Measurements from ENCODE around the gene AKAP6. TPM values are rescaled to one million over a fixed set of nuclear protein-coding genes. Genes with fewer than 3 reads are reported as not detected.

AKAP6 gene
- total RNA-seq, 1 donor from 2014 or later = 3.4 TPM

DNA sequence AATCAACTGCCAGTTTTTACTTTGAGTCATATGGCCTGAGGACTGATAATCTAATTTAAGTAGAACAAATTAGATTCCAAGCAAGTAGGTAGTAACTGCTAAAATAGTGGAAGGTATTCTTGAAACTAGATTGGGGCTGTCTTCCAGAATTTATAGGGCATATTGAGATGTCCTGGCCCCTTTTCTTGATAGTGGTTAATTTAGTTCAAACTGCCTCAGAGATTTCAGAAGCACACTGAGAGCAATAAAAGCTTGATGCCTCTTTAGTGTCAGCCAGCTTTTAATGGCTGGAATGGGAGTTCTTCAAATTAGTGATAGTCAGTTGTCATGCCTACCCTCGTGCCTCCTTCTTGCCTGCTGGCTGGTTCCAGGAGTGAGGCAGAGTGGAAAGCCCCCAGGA is 120.5 kb downstream of the AKAP6 start:
- H3K27me3 Mint-ChIP-seq = no peaks in the 10 kb centered on the region
- no peaks in the 10 kb centered on the region for H3K36me3 Mint-ChIP-seq (ENCODE audit: insufficient read depth)
- TF ChIP-seq, protein P1, sequence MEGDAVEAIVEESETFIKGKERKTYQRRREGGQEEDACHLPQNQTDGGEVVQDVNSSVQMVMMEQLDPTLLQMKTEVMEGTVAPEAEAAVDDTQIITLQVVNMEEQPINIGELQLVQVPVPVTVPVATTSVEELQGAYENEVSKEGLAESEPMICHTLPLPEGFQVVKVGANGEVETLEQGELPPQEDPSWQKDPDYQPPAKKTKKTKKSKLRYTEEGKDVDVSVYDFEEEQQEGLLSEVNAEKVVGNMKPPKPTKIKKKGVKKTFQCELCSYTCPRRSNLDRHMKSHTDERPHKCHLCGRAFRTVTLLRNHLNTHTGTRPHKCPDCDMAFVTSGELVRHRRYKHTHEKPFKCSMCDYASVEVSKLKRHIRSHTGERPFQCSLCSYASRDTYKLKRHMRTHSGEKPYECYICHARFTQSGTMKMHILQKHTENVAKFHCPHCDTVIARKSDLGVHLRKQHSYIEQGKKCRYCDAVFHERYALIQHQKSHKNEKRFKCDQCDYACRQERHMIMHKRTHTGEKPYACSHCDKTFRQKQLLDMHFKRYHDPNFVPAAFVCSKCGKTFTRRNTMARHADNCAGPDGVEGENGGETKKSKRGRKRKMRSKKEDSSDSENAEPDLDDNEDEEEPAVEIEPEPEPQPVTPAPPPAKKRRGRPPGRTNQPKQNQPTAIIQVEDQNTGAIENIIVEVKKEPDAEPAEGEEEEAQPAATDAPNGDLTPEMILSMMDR (IDR thresholded peaks at IDR 0.05; ENCODE audit: unreplicated experiment) = no peak
- H3K9me3 Mint-ChIP-seq (ENCODE audit: low read depth) = no peaks in the 10 kb centered on the region
- no peak for DNase-seq (ENCODE audit: low spot score, unreplicated experiment)
- H3K27ac Mint-ChIP-seq = no peak overlapping the region
- no peaks in the 10 kb centered on the region for H3K4me1 Mint-ChIP-seq (ENCODE audit: low read depth)
- H3K4me3 Mint-ChIP-seq (ENCODE audit: low read depth) = no peak overlapping the region

DNA sequence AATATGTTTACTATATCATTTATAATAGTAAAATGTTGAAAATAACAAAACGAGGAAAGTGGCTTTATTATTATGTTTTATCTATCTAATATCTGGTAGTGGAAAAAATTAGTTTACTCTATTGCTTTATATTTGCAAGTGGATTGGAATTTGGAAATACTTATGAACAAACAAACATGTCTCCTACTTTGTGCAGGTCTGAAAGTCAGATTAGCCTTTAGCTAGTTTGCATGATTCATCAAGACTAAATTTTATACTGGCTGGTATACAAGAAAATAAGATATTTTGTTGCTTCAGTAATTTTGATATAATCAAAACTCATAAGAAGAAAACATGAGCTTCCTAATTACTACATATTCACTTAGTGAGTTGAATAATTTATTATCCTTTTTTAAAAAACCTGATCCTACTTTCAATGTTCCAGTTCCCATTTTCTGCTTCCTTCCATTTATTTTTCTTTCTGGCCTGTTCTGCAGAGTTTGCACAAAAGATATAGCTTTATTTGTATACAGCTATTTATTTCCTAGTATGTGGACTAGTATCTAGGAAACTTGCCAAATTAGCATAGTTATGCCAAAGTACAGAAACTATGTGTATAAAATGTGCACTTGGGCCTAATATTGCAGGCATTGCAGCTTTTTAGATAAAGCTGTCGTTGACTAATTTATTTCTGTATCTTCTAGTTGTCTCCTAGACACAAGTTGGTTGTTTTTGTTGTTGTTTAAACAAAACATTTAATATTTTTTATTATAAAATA is 122.0 kb downstream of the AKAP6 start:
- no peaks in the 10 kb centered on the region for H3K4me1 Mint-ChIP-seq (ENCODE audit: low read depth)
- no peaks in the 10 kb centered on the region for H3K9me3 Mint-ChIP-seq (ENCODE audit: low read depth)

DNA sequence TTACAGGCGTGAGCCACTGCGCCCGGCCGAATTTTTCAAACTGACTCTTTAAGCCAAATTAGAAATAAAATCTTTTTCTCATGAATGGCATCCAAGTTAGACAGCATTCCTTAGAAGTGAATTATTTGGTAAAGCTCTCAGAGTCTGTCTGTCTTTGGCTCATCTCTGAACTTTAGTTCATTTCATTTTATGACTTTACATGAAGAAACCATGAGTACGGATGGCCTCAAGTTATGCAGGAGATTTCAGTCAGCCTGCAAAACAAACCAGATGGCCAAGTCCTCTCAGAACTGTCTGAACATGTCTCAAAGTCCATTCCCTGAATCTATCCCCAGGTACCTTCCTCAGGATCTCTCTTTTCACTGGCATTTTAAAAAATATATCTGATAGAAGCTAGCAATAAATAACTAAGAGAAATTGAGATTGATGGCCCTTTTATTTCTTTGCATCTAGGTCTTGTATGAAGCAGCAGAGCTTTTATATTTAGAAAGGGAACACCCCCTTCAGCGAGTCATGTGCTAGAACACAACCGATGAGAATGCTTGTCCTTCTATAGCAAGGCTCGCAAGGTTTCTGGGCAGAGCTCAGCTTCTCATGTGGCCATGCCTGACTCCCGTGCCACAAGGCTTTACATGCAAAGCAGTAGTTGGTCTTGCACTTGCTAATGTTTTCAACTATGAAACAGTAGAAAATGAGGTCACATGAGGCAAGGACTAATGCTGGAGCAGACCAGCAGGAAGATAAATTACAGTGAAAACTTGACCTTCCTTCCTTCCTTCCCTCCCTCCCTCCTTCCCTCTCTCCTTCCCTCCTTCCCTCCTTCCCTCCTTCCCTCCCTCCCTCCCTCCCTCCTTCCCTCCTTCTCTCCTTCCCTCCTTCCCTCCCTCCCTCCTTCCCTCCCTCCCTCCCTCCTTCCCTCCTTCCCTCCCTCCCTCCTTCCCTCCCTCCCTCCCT is 125.0 kb downstream of the AKAP6 start:
- DNase-seq (ENCODE audit: low spot score, unreplicated experiment) = no peak
- H3K9me3 Mint-ChIP-seq (ENCODE audit: low read depth) = no peaks in the 10 kb centered on the region
- no peaks in the 10 kb centered on the region for H3K4me1 Mint-ChIP-seq (ENCODE audit: low read depth)
- no peak overlapping the region for H3K27ac Mint-ChIP-seq
- TF ChIP-seq, protein P1 (IDR thresholded peaks at IDR 0.05; ENCODE audit: unreplicated experiment) = no peak
- H3K4me3 Mint-ChIP-seq (ENCODE audit: low read depth) = no peak overlapping the region
- H3K36me3 Mint-ChIP-seq (ENCODE audit: insufficient read depth) = no peaks in the 10 kb centered on the region
- H3K27me3 Mint-ChIP-seq = no peaks in the 10 kb centered on the region

More for the DNA sequence above, 122.0 kb downstream of the AKAP6 start:
- TF ChIP-seq, protein P1 (IDR thresholded peaks at IDR 0.05; ENCODE audit: unreplicated experiment) = no peak
- Mint-ChIP-seq H3K27ac (no peak overlapping the region), H3K4me3 (ENCODE audit: low read depth) (no peak overlapping the region), H3K27me3 (no peaks in the 10 kb centered on the region), H3K36me3 (ENCODE audit: insufficient read depth) (no peaks in the 10 kb centered on the region)
- DNase-seq (ENCODE audit: low spot score, unreplicated experiment) = no peak

DNA sequence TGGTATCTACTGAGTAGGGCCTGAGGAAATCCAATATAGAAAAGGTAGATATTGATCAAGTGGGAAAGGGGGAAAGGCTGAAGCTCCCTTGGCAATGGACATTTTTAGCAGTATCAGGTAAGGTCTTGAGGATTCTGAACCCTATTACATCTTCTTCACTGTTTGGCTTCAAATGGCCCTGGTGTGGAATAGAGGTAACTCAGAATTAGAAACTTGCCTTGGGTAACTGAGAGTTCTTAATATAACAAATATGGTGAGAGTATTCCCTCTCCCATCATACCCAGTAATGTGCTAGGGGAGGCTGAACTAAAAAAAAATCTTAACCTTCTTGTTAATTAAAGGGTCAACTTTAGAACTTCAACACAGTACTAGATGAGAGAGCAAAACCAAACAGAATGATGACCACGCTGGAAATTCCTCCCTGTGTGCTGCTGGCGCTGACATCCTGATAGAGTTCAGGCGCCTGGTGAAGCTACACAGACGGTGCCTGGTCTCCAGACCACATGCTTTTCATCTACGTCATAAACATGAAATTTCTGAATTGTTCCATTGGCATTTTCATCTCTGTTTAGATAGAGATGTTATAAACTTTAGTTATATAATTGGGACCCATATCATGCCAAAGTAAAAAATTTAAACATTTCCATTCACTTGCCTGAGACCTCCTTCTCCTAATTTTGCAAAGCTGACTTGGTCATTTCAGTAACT is 128.3 kb downstream of the AKAP6 start:
- no peaks in the 10 kb centered on the region for H3K4me1 Mint-ChIP-seq (ENCODE audit: low read depth)
- no peak for DNase-seq (ENCODE audit: low spot score, unreplicated experiment)

More for the DNA sequence above, 128.3 kb downstream of the AKAP6 start:
- TF ChIP-seq, protein P1 (IDR thresholded peaks at IDR 0.05; ENCODE audit: unreplicated experiment) = no peak
- no peak overlapping the region for H3K27ac Mint-ChIP-seq
- H3K27me3 Mint-ChIP-seq = no peaks in the 10 kb centered on the region
- no peak overlapping the region for H3K4me3 Mint-ChIP-seq (ENCODE audit: low read depth)
- H3K9me3 Mint-ChIP-seq (ENCODE audit: low read depth) = peaks cover under 1% of the 10 kb centered on the region
- H3K36me3 Mint-ChIP-seq (ENCODE audit: insufficient read depth) = no peaks in the 10 kb centered on the region
